ENCODE results near the gene PDHB.

Gene PDHB

DNA sequence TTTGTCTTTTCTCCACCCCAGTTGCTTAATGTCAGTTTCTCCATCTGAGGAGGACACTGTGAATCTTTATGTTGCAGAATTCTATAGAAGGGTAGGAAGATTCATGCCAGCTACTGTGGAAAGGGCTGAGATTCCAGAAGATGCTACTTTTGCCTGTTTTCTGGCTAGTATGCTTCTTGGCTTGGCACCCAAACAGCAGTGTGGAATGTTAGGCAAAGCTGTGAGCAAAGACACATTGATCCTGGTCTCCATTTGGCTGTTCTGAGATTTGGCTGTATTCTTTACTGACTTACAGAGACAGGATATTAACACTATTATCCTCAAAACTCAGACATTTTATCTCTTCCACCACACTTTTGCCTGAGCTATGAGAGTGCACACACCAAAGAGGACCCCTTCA is 39.3 kb downstream of the PDHB start:
- no peak for DNase-seq

DNA sequence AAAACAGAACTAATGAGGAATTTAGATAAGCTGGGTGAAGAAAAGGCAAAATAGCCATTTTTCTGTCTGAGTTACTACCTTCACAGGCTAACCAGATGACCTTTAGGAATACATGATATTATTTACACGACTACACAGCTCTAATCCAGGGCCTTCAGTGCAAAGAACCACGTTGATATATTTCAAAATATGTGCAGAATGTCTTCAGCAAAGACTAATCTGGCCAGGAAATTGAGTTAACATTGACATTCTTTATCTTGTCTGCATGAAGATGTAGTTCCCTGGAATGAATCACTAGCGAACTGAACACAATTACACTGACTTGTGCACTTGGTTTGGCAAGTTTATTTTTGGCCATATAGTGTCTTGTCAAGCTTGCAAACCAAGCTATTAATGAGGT is 41.5 kb downstream of the PDHB start:
- DNase-seq, result no peak

DNA sequence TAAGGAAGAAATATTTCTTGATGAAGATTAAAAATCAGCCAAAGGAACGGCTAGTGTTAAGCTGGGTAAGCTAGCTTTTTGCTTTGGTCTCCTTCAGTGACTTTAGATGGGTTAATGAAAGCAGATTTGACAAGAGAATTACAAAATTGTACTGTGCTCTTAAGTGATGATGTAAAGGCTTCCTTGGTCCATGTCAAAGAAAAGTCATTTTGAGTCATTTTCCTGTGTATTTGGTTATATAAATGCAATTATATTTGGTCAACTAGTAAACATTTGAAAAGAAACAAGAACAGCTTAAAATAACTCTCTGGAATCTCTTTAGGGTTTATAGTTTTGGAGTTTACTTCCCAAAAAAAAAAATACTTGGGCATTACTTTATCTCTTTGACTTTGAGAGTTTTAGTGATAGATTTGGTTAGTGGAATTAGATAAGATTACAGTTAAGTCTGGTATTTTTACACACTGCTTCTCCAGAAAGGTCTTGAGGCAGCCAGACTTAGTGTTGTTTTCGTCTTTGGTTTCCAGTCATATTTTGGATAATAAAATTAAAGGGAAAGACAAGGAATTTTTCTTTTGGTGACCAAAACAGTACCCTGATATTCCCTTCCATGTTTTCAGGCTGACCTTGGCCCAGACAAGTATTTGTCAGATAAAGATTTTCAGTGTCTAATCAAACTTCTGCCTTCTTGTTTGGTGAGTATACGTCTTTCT is 42.3 kb downstream of the PDHB start:
- DNase-seq, result no peak

- DNase-seq, result no peak
These were observed 45.0 kb downstream of the PDHB start for GRCh38 chr3:58388550-58389091.

DNA sequence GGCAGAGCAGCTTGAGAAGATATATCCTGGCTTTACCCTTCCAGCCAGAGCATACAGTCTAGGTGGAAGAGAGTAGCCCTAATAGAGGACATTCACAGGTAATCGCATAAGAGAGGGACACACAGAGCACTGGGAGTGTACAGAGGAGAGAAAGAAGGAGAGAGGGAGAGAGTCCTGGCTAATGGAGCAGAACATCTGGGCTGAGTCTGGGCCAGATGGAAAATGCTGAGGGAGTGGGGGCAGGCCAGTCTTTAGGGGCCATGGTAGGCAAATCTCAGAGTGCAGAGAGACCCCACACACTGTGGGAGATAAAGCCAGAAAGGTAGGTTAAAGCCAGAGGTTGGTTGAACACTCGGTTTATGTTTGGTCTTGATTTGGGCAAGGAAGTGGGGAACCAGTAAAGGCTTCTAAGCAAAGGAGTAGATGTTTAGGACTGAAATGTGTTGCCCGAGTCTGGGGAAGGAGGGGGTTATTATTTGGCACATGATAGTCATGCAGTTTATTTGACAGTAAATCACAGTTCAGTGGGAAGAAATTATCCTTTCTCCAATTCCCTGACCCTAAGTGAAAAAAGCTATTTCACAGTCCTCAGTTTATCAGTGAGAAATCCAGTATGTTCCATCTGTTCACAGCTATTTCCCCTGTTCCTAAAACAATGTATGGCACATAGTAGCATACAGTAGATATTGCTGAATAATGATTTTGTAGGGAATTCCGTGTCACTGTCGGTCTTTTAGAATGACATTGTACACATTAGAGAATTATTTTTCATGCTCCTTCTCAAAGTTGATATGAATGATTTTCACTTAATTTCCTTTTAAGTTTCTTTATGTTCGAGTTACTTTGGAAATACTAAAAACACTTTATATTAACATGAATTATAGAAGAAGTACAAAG is 45.7 kb downstream of the PDHB start:
- DNase-seq, result no peak

DNA sequence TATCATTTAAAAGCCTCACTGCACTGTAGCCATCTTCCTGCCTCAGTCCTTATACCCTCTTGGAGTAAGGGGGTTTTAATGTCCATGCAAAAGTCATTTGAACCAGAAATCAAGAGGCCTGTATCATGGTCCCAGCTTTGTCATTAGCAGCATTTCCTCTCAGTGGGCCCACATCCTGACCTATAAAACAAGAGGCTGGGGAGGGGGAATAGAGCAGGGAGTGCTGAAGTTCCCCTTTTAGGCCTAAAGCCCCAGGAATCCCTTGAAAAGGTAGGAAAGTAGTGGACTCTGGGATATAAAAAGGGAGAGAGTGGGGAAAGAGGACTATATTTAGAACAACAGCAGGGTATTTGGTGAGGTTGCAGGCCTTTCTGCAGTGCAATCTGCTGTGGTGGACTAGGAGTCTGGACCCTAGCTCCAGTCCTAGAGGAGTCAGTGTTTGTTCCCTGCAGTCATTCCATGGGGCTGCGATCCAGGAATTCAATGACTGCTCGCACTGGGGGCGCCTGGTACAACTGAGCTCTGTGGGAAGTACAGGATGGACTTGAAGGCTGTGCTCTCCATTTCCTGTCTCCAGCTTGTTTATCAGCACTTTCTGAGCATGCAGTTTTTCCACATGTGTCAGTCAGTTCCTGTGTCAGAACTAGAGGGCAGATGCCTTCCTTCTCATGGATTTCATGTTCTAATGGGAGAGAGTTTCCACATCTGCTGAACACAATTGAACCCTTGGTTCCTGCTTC is 46.8 kb downstream of the PDHB start:
- DNase-seq, result no peak

GRCh38 chr3:58384381-58385090 is 49.1 kb downstream of the PDHB start:
- no peak for DNase-seq

GRCh38 chr3:58383904-58384303 is 49.7 kb downstream of the PDHB start:
- no peak for DNase-seq

- no peak for DNase-seq
These were observed 50.2 kb downstream of the PDHB start for GRCh38 chr3:58383476-58383875.

DNA sequence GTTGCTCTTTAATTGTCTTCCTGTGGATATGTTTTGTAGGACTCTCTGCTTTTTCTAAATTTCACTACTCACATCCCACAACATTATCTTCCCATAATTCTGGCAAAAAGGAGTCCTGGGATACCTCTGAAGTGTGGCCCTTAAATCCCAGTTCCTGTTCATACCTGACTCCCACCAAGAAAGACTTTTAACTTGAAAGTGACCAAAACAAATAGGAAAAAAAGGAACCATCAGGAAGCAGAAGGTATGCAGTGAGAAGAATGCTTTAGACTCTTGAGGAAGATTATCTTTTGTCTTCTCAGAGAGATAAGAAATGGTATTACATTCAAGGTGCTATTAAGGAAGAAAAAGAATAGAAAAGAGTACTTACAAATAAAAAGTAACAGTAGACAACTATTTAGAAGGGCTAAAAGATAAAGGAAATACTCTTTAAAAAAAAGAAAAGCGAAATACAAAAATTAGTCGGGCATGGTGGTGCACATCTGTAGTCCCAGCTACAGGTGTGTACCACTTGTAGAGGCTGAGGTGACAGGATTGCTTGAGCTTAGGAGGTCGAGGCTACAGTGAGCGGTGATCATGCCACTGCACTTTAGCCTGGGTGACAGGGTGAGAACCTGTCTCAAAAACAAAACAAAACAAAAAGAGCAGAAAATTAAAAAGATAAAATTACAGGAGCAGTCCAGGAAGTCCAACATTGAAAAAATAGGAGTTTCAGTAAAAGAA is 54.1 kb downstream of the PDHB start:
- DNase-seq, result no peak

DNA sequence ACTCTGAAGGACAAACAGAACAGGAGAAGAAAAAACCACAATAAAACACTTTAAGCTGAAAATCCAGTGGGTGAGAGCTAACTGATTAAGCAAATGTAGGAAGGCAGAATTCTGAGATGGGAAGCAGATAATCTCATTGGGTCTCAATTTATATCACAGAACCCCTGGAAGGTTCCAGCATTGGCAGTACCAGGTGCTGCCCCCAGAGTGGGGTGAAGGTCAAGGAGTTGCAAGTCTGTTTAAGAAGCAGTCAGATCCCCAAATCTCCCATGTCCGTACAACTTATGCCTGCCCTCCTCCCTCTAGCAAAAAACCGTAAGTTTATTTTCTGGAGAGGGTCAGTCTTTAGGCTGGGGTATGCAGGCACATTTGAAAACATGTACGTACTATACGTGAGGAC is 55.9 kb downstream of the PDHB start:
- DNase-seq, result no peak

All from NCI-H510A treated with DMSO at 0.1 percent for 48 hours (cell line).